WTC11 (cell line): ENCODE measurements around the gene RALY.

ENCODE experiments used
- ARID4B ChIP-seq: sonication (generic); formaldehyde crosslinking; IDR thresholded peaks from 2 replicates; pipeline ENCODE4 v1.8.0; 2023; ENCODE audit warnings: missing genetic modification reagents, mild to moderate bottlenecking, borderline replicate concordance
- CTCF ChIP-seq: fragments of 200-600 bp; IDR thresholded peaks from 2 replicates; pipeline ENCODE4 v1.8.0; 2022; ENCODE audit warnings: antibody characterized with exemption
- ESRRA ChIP-seq: sonication (generic); formaldehyde crosslinking; IDR thresholded peaks from 2 replicates; pipeline ENCODE4 v1.8.1; 2022; ENCODE audit warnings: mild to moderate bottlenecking, missing genetic modification reagents, borderline replicate concordance
- ETV6 ChIP-seq: sonication (generic); formaldehyde crosslinking; IDR thresholded peaks from 2 replicates; pipeline ENCODE4 v1.8.1; 2022; ENCODE audit warnings: mild to moderate bottlenecking, missing genetic modification reagents
- FOXP1 ChIP-seq: sonication (generic); formaldehyde crosslinking; IDR thresholded peaks from 2 replicates; pipeline ENCODE4 v1.8.0; 2022; ENCODE audit warnings: missing genetic modification reagents, mild to moderate bottlenecking, moderate library complexity, borderline replicate concordance
- JUN ChIP-seq: sonication (generic); formaldehyde crosslinking; IDR thresholded peaks from 2 replicates; pipeline ENCODE4 v1.8.0; 2023; ENCODE audit warnings: mild to moderate bottlenecking, missing genetic modification reagents
- MXD4 ChIP-seq: fragments of 250-450 bp; sonication (Bioruptor Pico); IDR thresholded peaks from 2 replicates; pipeline ENCODE4 v1.8.0; 2021; ENCODE audit warnings: mild to moderate bottlenecking, moderate library complexity, borderline replicate concordance
- NR2C2 ChIP-seq: sonication (generic); formaldehyde crosslinking; IDR thresholded peaks from 2 replicates; pipeline ENCODE4 v1.8.0; 2022; ENCODE audit warnings: mild to moderate bottlenecking, missing genetic modification reagents
- OVOL2 ChIP-seq: fragments of 250-450 bp; sonication (Bioruptor Pico); IDR thresholded peaks from 2 replicates; pipeline ENCODE4 v1.9.0; 2021; ENCODE audit warnings: mild to moderate bottlenecking, borderline replicate concordance
- SMAD3 ChIP-seq: sonication (generic); formaldehyde crosslinking; IDR thresholded peaks from 2 replicates; pipeline ENCODE4 v1.8.0; 2022; ENCODE audit warnings: missing genetic modification reagents, mild to moderate bottlenecking, borderline replicate concordance
- SMAD4 ChIP-seq: sonication (generic); formaldehyde crosslinking; IDR thresholded peaks from 2 replicates; pipeline ENCODE4 v1.8.0; 2022; ENCODE audit warnings: mild to moderate bottlenecking, missing genetic modification reagents
- STAT6 ChIP-seq: sonication (generic); formaldehyde crosslinking; conservative IDR thresholded peaks from 2 replicates; pipeline ENCODE4 v1.8.1; 2023; ENCODE audit warnings: mild to moderate bottlenecking, low read depth, missing genetic modification reagents, moderate library complexity
- ZBTB43 ChIP-seq: sonication (generic); formaldehyde crosslinking; IDR thresholded peaks from 2 replicates; pipeline ENCODE4 v1.8.1; 2023; ENCODE audit warnings: mild to moderate bottlenecking, missing genetic modification reagents

GRCh38 chr20:34012330-34012729, 18.6 kb downstream of the RALY start:
- TF ChIP-seq SMAD3 (CRISPR knock-in tag) (no peak), CTCF (no peak), NR2C2 (CRISPR knock-in tag) (no peak), STAT6 (CRISPR knock-in tag) (no peak), OVOL2 (CRISPR knock-in tag) (no peak), ETV6 (CRISPR knock-in tag) (no peak), MXD4 (CRISPR knock-in tag) (no peak), FOXP1 (CRISPR knock-in tag) (no peak), ARID4B (no peak), JUN (CRISPR knock-in tag) (no peak), ESRRA (CRISPR knock-in tag) (no peak), SMAD4 (no peak), ZBTB43 (CRISPR knock-in tag) (no peak)
